Right kidney (tissue), 1 donor: ENCODE results near the gene PREX1.

Source experiments
- DNase-seq: peaks from one replicate; pipeline ENCODE4 v3.0.0-alpha.2; 2016

Gene PREX1

DNA sequence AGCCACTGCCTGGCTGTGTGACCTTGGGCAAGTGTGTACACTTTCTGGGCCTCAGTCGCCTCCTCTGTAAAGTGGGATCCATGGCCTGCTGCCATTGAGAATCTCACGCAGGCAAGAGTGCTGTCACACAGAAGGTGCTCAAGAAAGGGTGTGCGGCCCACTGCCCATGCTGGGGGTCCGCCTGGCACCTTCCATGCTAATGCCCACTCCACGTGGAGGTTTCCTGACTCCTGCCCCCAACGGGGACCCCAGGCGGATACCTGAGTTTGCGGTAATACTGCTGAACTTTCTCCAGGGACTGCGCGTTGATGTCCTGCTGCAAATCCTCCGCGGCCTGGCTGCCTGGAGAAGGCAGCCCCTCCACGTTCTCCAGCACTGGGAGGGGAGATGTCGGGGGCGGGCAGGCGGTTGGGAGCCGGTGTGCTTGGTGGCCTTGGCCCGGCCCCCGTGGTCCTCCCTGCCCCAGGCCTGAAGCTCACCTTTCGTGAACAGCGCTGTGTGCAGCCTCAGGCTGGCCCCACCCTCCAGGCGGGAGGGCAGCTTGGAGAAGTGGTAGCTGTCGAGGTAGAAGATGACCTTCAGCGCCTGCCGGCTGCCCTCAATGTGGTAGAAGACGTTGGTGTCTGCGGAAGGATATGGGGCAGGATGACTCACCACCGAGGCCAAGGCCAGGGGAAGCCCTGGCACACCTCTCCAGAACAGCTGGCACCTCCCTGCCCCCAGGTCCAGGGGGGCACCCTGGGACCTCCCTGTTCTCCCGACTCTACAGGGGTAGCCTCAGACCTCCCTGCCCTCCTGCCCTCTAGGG is 195.6 kb downstream of the PREX1 start:
- no peak for DNase-seq

DNA sequence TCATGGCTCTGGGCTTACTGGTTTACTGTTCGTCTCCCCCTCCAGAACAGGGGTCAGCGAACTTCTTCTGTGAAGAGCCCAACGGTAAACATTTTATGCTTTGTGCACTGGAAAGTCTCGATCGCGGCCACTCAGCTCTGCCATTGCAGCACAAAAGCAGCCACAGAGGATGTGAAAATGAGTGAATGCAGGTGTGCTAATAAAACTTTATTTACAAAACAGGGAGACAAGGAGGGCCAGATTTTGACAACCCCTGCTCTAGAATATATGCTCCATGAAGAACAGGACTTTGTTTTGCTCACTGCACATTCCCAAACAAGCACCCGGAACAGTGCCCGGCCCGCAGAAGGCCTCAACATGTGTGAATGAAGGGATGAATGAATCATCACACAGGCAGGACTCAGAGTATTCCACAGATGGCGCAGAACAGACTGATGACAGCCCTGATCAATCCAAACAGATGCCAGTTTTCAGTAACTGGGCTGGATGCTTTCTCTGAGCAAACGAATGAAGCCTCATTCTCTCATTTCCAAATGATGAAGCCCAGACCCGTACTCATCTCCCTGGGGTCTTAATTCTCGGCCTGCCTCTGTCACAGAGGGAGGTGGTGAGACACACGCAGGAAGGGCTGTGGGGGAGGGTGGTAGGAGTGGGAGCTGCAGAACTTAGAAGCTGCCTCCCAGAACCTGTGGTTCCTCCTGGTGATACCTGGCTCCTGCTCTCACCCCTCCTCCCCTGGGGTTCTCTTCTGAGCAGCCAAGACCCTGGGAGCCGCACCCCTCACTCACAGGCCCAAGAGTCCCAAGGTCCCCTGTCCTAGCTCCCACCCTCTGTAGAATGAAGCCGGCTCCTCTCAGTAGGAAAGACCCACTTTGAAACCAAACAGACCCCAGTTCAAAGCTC is 196.4 kb downstream of the PREX1 start:
- no peak for DNase-seq

DNA sequence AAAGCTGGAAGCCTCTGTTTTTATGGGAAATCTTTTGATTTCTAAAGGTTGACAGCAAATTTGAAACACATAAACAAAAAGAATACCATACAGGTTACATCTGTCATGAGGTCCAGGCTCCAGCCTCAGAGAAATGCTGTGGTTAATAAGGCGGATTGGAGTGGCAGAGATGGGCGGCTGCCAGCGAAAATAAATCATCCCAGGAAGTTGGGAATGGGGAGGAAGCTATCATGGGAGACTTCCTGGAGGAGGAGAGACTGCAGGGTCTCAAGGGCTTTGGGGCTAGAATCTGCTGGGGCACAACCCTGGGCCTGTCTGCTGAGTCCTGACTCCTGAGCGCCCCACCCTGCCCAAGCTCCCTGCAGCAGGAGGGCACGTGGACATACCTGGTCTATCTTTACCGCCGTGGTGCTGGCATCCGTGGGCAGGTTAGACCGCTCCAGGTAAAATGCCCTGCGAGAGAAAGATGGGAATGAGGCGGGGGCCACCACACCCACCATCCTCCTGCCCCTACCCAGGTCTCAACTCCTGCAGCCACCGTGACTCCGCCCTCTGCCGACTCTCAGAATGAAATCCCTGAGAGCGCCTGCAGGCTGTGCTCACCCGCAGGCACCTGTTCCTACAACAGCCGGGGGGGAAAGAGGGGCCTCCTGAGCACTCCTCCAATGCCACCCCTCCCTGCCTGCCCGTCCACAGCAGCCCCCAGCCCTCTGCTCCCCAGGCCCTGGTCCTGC is 197.3 kb downstream of the PREX1 start:
- DNase-seq: no peak

DNA sequence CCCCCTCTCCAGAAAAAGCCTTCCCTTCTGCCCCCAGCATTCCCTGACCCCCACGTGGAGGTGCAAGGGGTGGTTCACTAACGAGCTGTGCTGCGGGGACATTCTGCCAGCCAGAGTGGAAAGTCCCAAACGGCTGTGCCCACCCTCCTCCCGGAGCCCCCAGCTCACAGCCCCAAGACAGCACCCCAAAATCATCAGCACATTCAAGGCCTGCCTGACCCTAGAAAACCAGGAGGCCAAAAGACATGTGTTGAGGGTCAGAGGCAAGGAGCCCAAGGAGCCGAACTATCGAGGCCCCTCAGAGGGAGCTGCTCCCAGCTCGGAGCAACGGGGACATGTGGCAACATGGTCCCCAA is 197.9 kb downstream of the PREX1 start:
- no peak for DNase-seq

DNA sequence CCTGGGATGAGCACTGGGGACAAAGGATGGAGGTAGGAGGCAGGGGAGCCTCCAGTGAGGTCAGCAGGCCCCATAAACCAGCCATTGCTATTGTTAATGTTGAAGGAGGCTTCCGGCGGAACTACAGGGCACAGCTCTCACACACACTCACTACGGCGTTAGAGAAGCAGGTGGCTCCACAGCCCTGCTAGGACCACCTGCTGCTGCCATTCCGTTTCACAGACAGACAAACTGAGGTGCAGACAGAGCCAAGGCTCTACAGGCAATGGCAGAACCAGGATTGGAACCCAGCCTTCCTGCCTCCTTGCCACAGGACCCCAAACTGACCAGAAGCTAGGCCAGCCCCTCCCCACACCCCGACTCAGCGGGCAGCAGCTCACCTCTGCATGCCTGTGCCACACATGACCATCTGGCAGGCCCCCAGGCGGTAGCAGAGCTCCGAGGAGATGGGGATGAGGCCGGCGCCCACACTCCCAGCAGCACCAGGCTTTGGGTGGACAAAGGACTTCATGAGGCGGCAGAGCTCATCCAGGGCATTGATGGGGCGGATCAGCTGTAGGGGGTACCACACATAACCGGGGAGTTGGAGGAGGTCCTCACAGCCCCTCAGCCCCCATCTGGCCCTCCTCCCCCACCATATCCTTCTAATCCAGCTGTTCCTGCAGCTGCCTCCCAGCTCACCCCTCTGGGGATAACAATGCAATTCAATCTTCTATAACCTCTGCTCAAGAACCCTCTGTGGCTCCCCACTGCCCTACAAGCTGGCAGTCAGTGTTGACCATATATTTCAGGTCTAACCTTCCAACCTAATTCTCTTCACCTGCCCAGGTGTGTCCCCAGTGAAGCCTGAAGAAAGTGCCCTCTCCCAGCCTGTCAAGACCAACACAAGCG is 198.5 kb downstream of the PREX1 start:
- no peak for DNase-seq

DNA sequence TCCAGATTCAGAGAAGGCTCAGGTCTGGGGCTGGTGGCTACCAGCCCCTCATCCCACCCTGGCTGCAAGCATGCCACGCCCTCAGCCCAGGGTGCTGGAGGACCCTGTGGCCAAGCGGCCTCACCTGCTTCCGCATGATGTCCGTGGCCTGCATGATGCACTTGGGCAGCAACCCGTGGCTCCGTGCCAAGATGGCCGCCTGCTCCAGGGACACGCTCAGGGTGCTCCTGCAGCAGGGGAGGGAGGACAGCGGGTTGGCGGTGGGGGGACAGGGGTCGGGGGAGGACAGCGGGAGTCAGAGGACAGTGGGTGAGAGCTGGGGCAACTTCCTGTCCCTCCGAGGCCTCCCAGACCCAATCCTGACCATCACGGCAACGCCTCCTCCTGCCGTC is 200.1 kb downstream of the PREX1 start:
- DNase-seq: no peak

DNA sequence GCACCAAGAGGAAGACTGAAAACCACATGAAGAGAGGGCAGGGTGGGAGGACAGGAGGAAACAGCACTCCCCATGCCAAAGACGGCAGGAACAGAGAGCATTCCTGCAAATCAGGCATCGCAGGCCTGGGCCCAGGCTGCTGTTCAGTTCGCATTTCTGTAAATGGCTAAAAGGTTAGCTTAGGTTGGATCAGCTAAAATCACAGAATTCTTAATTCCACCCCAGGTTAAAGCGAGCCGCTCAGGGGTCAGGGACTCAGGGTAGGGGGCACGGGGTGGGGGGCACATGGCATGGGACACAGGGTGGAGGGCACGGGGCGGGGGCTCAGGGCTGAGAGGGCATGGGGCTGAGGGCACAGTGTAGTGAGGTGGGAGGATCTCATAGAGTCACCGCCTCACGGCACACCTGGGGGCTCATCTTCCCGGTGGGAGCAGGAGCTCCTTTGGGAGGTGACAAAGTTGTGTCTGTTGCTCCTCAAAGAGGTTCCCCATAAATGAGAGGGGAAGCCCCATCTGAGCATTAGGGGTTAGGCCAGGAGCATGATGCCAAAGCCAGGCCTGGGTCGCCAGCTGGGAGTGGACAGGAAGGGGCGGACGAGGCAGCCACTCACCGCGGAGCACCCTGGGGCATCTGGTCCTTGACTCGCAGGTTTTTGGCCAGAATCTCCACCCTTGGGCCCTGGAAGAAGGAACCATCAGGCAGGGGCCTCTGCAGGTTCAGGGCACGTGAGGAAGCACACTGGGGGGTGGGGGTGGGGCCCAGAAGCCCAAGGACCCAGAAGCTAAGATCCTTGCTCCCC is 200.7 kb downstream of the PREX1 start:
- no peak for DNase-seq

DNA sequence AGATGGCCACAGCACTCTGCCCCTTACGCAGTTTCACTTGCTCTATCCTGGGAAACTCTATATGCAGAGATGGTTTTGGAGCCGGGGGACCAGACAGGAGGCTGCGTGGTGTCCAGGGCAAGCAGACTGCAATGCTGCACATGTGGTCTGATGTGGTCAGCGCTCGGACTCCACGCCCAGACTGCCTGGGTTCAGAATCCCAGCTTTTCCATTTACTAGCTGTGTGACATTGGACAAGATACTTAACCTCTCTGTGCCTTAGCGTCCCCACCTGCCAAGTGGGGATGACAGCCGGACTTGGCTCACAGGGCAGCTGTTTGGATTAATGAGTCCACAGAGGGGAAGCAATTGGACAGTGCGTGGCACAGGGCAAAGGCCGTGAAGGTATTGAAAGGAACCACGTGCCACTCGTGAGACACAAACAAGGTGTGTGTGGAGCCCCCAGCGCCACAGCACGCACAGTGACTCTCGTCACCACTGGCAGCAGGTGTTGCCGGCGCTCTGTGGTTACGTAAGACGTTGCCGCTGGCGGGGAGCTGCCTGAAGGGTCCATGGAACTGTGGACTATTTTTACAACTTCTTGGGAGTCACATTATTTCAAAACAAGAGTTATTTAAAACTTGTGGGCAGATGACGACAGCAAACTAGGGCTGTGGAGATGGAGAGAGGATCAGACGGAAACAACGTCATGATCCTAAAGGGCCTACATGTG is 201.4 kb downstream of the PREX1 start:
- DNase-seq: no peak

DNA sequence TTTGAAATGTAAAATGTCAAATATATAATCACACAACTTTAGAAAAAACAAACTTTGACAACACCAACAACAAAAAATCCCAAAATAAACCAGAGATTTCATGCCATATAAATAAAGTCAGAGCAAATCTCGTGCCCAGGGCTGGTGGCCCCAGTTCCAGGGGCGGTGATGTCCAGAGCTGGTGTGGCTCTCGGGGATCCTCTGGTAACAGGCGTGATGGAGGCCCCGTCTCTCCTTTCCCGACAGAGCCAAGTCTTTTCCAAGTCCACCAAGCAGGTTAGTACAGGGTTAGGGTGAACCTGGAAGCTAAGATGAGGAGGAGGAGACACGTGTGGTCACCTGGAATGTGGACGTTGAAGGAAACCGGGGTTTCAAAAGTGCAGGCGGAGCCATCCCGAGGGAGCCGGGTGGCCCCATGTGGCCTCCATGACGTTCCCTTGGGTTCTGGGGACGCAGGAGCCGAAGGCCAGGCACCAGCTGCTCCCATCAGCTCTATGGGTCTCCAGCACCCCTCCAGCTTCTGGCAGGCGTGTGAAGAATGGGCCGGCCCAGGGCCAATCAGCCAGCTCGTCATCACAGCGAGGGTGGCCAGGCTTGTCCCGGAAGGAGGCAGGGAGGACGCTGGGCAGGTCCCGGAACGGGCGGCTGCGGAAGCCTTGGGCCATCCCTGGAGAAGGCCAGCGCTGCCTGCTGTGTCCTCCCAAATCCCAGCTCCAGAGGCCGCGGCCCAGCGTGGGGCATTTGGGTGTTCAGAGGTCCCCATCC is 202.5 kb downstream of the PREX1 start:
- no peak for DNase-seq

DNA sequence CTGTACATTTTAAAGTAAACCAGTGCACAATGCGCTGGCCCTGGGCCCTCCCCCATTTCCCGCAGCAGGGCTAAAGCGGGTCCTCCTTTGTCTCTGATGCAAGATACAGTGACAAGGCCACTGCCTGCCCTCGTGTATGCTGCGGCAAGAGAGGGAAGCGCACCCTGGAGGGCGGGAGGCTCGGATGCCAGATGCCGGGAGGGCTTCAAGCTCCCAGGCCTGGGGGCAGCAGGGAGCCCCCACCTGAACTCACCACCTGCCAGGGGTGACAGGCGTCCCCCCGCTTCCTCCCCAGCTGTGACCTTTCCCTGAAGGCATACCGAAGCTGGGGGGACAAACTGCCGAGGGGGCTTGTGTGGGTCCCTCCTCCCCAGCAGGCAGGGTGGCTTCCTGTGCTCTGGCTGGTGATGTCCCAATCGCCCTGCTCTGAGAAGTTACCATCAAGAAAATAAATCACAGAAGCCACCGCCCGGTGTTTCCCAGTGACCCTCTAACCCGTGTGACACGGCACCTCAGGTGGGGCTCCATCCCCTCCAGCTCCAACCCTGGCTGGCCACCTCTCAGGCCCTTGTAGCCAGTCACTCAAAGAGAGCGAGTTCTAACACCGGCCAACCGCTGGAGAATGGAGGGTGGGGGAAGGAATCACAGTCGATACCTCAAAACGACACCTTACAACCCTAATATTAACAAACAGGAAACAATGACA is 203.3 kb downstream of the PREX1 start:
- no peak for DNase-seq

DNA sequence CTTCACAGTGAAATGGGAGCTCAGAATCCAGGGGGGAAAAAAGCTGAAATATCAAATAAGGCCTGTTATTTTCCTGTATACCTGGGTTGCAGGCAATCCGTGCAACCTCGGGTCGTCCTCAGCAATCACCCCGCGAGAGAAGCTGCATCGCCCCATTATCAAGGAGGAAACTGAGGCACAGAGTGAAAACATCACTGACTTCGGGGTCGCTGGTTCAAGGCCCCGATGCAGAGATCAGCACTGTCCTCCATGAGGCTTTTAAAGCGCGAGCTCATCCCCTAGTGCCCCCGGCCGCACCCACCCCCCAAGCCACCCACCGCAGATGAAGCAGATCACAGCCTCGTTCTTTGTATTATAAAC is 203.9 kb downstream of the PREX1 start:
- no peak for DNase-seq

DNA sequence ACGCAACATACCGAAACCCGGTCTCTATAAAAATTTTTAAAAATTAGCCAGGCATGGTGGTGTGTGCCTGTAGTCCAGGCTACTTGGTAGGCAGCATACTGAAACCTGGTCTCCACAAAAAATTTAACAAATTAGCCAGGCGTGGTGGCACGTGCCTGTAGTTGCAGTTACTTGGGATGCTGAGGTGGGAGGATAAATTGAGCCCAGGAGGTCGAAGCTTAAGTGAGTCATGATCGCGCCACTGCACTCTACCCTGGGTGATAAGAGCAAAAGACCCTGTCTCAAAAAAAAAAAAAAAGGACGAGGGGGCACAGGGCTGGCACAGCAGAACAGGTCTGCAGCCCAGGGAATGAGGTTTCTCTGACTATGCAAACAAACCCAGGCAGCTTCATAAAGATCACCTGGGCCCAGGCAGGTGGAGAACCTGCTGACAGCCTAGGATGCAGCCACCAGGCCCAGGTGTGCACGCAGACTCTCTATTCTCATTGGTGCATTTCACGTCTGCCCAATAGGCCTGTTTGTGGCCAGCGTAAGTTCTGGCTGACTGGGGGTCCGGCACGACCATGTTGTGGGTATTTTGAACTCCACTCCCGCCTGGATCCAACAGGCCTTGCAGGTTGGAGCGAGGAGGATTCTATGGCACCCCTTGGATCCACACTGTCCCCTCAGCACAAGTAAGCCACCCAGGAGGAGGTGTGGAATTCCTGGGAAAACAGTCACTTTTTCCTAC is 204.5 kb downstream of the PREX1 start:
- no peak for DNase-seq

DNA sequence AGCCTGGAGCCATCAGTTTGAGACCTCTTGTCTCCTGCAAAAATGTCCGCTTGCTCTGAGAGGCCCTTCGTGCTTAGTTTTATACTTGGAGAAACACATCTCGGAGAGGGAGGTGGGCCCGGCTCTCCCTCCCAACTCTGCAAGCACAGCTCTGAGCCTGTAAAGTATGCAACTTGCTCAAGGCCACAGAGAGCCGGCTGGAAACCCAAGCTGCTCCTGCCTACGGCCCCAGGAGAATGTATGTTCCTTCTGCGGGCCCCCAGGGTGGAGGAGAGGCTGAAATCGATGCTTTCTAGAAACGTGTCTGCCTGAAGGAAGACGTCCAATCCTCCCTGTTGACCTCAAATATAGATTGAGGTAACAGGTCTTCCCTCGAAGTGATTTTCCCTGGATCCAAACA is 205.4 kb downstream of the PREX1 start:
- DNase-seq: no peak

DNA sequence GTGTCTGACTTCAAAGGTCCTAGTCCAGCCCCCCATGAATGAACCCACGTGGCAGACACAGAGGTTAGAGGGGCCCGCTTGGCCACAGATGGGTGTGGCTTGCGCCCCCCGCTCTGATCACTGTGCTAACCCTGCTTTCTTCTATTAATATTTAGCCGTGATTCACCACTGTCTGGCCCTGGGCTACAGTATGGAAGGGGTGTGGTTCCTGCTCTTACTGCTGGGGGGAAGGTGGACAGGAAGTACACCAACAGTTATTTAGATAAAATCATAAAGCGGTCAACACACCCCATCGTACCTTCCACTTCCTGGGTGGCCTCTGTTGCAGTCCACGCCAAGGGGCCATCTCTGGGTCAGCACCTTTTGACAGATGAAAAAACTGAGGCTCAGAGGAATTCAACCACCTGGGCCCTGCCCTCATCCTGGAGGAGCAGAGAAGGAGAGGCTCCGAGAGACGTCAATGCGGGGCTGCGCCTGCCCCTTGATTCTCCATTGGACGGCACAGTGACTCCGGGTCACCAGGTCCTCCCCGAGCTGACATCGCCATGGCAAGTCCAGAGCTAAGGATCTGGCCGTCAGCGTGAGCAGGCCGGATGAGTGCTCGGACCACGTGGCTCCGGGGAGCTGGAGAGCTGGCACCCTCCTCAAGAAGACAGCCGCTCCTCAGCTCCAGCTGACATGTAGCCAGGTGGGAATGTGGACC is 206.3 kb downstream of the PREX1 start:
- no peak for DNase-seq

DNA sequence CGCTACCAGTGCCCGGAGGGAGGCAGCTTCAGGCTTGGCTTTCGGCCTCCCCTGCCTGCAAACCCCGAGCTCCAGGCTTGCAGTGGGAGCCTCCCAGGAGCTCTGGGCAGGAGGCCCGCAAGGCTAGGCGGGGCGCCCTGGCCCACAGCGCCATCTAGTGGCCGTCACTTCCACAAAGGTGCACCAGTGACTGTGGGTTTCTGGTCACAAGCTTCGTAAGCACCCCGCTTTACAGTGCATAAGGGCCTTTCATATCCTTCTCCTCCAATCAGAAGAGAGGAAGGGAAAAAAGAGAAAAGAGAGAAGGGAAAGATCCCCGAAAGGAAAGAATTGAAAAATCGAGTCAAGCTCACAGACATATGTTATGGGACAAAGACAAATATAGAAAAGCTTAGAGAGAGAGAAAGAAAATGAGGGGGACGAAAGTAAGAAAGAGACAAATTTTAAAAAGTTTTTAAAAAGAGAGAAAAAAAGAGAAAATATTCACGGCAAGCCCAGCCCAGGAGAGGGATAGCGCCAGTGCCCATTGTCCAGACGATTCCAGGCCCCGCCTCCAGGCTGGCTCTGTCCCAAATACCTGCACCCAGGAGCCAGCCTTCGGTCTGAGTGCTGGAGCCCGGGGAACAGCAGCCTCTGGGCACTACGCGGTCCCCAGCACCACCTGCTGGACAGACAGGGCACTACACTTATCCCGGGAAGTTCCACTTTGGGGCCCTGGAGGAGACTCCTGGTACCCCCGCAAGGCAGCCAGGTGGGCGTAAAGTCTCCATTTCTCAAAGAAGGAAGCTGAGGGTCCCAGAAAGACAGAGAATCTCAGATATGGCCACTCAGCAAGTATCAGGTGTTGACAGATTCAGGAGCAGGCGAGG is 207.1 kb downstream of the PREX1 start:
- peak; percentile 88 for DNase-seq

DNA sequence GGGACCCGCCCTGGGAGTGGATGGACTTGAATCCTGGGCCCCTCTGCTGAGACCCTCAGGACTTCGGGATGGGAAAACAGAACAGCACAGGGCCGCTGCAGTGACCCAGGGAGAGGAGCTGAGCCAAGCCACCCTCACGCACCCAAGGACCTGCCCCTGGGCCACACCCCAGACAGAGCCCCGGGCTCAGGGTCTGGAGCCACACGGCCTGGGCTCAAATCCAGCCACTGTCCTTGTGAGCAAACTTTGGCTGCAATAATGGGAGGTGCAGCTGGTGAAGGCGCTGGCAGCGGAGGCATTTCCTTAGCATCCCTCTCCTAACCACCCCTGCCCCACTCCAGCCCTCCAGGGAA is 207.7 kb downstream of the PREX1 start:
- no peak for DNase-seq
